Gastroesophageal sphincter (tissue), 3 donors: ENCODE data around the gene PARD3.

Source experiments
- CTCF ChIP-seq, 4 experiments: fragments of 200-600 bp in 2 of 4; fragments of 450-650 bp in 2 of 4; sonication (generic) in 1 of 4; IDR thresholded peaks; one replicate each; pipeline ENCODE4 v1.5.1; 2017 to 2019; ENCODE audit warnings: antibody characterized with exemption in 4 of 4, mild to moderate bottlenecking in 2 of 4, moderate library complexity in 2 of 4
- POLR2A ChIP-seq, 2 donors: fragments of 450-650 bp; IDR thresholded peaks; one replicate each; pipeline ENCODE4 v1.6.1; 2017; ENCODE audit warnings: antibody characterized with exemption in 2 of 2, mild to moderate bottlenecking in 2 of 2, moderate library complexity in 1 of 2

GRCh38 chr10:34489411-34489810, 325.7 kb downstream of the PARD3 start:
- TF ChIP-seq CTCF (IDR thresholded peaks at IDR 0.05) (no peak), POLR2A (IDR thresholded peaks at IDR 0.05) (no peak)
